GM21825 (cell line): ENCODE measurements around the gene ERBIN.
"Not testable (repeated sequence)": the region's sequence is repeated elsewhere in the genome, so short reads cannot be mapped to it uniquely, and the experiment has no call there.

Experiments
- ATAC-seq: cut with Tn5 transposase; IDR thresholded peaks from one replicate; pipeline ENCODE4 v1.9.1; 2021; ENCODE audit warnings: mild to moderate bottlenecking, moderate library complexity; ENCODE audit not compliant: unreplicated experiment

Gene ERBIN

GRCh38 chr5:65926276-65926783, at the start of gene ERBIN:
ERBIN (plus strand) TSS chr5:65926575; CDS start chr5:65992719, 66,144 bp downstream.
- peak; percentile 28 for ATAC-seq

DNA sequence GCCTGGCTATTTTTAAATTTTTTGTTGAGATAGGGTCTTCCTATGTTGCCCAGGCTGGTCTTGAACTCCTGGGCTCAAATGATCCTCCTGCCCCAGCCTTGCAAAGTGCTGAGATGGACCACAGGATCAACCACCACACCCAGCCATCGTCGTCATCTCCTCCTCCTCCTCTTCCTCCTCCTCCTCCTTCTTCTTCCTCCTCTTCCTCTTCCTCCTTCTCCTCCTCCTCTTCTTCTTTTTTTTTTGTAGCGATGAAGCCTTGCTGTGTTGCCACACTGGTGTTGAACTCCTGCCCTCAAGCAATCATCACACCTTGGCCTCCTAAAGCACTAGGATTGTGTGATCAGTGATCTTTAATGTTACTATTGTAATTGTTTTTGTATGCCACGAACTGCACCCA, 49.4 kb upstream of the ERBIN start:
- no peak for ATAC-seq

DNA sequence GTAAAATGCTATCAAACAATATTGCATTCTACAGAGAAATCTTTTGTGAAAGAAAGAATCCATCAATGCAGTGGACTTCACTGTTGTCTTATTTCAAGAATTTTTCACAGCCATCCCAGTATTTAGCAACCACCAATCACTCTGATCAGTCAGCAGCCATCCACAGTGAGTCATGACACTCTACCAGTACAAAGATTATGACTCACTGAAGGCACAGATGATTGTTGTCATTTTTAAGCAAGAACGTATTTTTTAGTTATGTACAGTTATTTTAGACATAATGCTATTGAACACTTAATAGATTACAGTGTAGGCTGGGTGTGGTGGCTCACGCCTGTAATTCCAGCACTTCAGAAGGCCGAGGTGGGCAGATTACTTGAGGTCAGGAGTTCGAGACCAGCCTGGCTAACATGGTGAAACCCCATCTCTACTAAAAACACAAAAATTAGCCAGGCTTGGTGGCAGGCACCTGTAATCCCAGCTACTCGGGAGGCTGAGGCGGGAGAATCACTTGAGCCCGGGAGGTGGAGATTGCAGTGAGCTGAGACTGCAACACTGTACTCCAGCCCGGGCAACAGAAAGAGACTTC, 46.6 kb upstream of the ERBIN start:
- ATAC-seq, result not testable (repeated sequence)

GRCh38 chr5:65880496-65881072, 45.8 kb upstream of the ERBIN start:
- ATAC-seq, result no peak

DNA sequence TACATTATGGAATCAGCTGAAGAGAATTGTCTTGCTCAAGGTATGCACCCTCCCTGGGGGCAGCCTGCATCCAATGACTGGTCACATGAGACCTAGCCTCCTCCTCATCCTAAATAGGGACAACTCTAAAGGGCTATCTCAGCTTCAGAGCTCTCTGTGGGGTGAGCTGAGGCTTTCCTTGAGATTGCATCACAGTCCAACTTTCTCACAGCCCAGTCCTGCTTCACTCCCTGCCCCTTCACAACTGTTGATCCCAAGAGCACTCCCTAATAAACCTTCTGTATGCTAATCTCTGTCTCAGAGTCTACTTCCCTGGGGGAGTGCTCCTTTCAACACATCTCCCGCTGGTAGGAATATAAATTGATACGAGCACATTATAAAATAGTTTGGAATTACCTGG, 44.1 kb upstream of the ERBIN start:
- ATAC-seq, result no peak

DNA sequence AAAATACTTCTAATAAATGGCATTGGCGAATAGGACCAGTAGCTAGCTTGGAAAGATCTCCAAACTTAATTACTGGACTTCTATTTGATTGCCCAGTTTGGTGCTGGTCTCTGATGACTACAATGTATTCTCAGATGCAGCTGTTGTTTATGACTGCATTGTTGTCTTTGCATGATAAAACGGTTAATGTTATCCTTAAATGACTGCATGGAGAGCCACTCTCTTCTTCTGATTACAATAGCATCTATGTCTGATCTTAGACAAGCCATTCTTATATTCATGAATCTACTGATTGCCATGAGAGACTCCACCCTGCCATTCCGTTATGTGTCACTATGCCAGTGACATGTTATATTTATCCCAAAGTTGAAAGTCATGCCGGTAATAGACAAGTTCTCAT, 42.9 kb upstream of the ERBIN start:
- ATAC-seq, result no peak

GRCh38 chr5:65886387-65886786, 40.0 kb upstream of the ERBIN start:
- no peak for ATAC-seq

DNA sequence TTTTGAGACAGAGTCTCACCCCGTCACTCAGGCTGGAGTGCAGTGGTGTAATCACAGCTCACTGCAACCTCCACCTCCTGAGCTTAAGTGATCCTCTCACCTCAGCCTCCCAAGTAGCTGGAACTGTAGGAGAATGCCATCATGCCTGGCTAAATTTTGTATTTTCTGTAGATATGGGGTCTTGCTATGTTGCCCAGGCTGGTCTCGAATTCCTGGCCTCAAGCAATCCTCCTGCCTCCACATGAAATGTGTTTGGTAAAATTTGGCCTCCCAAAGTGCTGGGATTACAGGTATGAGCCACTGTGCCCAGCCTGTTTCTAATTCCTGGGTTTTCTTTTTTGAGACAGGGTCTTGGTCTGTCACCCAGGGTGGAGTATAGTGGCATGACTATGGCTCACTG, 34.4 kb upstream of the ERBIN start:
- ATAC-seq, result not testable (repeated sequence)

DNA sequence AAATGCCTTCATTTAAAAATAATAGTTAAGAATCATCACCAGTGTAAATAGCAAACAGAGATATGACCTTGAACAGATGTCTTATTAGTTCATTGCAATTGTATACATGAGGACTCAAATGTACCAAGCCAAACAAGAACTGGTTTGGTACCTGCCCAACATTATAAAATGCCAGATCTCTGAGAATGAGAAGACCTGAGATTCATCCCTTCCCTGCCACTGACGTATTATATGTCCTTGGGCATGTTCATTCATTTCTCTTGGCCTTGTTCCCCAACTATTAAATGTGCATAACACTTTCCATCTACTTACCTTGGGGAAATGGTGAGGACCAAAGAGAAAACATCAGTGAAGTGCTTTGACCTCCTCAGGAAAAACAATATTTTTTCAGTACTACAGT, 33.6 kb upstream of the ERBIN start:
- ATAC-seq, result no peak

- ATAC-seq, result no peak
Observed at GRCh38 chr5:65893749-65894430, 32.5 kb upstream of the ERBIN start.

GRCh38 chr5:65895891-65896290, 30.5 kb upstream of the ERBIN start:
- ATAC-seq, result no peak

GRCh38 chr5:65900746-65901145, 25.6 kb upstream of the ERBIN start:
- no peak for ATAC-seq

- no peak for ATAC-seq
Observed at GRCh38 chr5:65902104-65902503, 24.3 kb upstream of the ERBIN start.

DNA sequence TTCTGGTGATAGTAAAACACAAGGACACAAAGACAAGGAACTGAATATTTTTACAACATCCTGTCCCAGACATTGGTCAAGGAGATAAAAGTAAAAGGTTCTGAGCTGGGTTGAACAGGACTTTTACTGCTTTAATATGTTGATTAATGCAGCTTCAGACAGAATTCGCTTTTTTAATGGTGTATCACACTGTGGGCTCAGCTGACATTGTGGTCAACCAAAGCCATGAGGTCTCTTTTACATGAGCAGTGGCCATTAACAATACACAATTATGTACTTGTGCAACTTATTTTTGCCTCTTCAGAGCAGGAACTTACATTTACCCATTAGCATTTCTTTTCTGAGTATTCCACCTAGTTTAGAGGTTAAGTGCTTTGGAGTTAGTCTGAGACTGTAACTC, 22.8 kb upstream of the ERBIN start:
- no peak for ATAC-seq

DNA sequence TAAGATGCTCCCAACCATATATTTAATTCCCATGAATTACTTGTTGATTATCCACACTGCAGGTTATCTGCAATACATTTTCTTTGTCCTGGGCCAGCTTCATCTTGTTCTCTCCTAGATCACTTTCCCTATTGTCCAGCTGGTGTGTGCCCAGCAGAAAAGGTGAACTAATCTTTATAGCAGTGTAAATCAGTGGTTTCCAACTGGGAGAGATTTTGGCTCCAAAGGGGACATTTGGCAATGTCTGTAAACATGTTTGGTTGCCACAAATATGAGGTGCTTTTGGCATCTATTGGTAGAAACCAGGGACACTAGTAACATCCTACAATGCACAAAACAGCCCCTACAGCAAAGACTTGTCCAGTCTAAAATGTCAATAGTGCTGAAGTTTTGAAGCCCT, 20.1 kb upstream of the ERBIN start:
- no peak for ATAC-seq

- no peak for ATAC-seq
Observed at GRCh38 chr5:65907135-65907534, 19.2 kb upstream of the ERBIN start.

DNA sequence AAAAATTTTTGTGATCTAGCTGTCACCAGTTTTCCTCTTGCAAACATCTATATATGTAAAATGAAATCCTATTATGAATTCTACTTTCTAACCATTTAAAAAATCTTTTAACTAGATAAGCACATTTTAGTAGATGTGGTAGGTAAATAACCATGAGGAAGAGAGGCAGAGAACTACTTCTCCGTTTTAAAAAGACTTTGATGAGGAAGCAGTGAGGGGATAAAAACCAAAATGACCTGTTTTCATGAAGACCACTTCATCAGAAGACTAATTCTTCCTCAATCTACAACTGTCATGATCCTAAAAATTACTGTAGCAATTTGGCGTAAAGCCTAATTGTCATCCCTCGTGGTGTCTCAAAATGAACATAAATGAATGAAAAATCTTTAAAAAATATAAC, 15.7 kb upstream of the ERBIN start:
- ATAC-seq, result no peak

- no peak for ATAC-seq
Observed at GRCh38 chr5:65912311-65912710, 14.1 kb upstream of the ERBIN start.

GRCh38 chr5:65913519-65913918, 12.9 kb upstream of the ERBIN start:
- ATAC-seq, result no peak

DNA sequence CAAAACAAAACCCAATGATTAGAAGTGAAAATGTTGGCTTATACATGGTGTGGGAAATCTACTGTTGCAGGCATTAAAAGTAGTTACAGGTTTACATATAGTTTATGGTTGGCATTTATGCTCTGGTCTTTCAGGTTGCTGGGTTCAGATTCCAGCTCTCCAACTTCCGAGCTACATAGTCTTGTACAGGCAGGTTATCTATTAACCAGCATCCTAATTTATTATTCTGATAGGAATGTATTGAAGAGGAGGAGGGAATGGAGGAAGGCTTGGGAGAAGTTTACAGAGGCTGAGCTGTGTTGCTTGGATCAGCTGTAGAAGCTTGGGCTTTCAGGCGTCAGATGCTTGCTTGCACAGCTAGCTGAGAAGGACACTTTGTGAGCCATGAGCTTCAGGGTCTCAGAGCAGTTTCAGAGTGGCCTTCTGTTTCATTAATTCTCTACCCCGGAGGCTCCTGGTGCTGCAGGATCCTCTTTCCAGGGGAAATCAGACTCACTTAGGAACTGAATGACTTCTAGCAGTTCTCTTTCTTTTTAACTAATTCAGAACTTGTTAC, 11.7 kb upstream of the ERBIN start:
- no peak for ATAC-seq

DNA sequence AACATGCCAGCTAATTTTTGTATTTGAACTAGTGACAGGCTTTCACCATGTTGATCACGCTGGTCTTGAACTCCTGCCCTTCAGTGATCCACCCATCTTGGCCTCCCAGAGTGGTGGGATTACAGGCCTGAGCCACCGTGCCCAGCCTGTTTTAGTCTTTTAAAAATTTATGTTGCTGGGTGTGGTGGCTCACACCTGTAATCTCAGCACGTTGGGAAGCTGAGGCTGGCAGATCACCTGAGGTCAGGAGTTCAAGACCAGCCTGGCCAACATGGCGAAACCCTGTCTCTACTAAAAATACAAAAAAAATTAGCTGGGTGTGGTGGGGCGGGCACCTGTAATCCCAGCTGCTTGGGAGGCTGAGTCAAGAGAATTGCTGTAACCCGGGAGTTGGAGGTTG, 10.7 kb upstream of the ERBIN start:
- not testable (repeated sequence) for ATAC-seq

- no peak for ATAC-seq
Observed at GRCh38 chr5:65916066-65916465, 10.3 kb upstream of the ERBIN start.
